Measurements from ENCODE around the gene L3MBTL1.
A peak's percentile ranks its signal among the peaks of the same experiment; 100 is the strongest.
"Not testable (repeated sequence)": the region's sequence is repeated elsewhere in the genome, so short reads cannot be mapped to it uniquely, and the experiment has no call there.

Gene L3MBTL1

GRCh38 chr20:43588526-43588925 is 81.0 kb downstream of the L3MBTL1 start:
- H3K79me1 ChIP-seq (ENCODE audit: low read depth, low read length), result not testable (repeated sequence)
- no CpG with 5 or more reads among the region's 10 CpGs for WGBS, 2 donors (ENCODE audit: extremely low coverage in 2 of 2, insufficient read length in 2 of 2, insufficient replicate concordance in 1 of 2)

GRCh38 chr20:43590036-43590391 is 82.5 kb downstream of the L3MBTL1 start:
- Histone ChIP-seq H3K4ac (ENCODE audit: low read length) (no peak overlapping the region), H3K14ac (ENCODE audit: low read length) (no peak overlapping the region), H3K36me3 (replicated peaks in 1 of 2; ENCODE audit: control insufficient read depth in 2 of 2, insufficient read depth in 2 of 2, low read length in 2 of 2) (peaks cover 2 to 9% of the 10 kb centered on the region in 2 donors), H4K91ac (ENCODE audit: low read depth, low read length, poor library complexity) (no peak overlapping the region), H2BK120ac (ENCODE audit: low read depth, low read length) (no peak overlapping the region), H3K18ac (ENCODE audit: low read length) (peak overlapping the region; percentile 84), H3K9ac (ENCODE audit: low read depth, low read length, poor library complexity) (no peak overlapping the region), H3K27ac (replicated peaks; ENCODE audit: low read length) (peak overlapping the region; percentile 40), H2BK15ac (ENCODE audit: low read length) (no peak overlapping the region), H3K4me2 (ENCODE audit: insufficient read depth, low read length, poor library complexity, severe bottlenecking) (peak overlapping the region; percentile 64), H2AFZ (ENCODE audit: low read length) (peak overlapping the region; percentile 95), H3K9me3 (replicated peaks in 1 of 2; ENCODE audit: control insufficient read depth in 2 of 2, insufficient read depth in 1 of 2, low read depth in 1 of 2, low read length in 2 of 2) (no peaks in the 10 kb centered on the region), H4K8ac (ENCODE audit: low read depth, low read length) (no peak overlapping the region), H3K27me3 (ENCODE audit: control insufficient read depth in 3 of 3, insufficient read depth in 3 of 3, low read depth in 1 of 3, low read length in 3 of 3) (peaks cover 0 to 4% (median 0%) of the 10 kb centered on the region in 3 experiments), H3K79me1 (ENCODE audit: low read depth, low read length) (no peaks in the 10 kb centered on the region), H2AK5ac (ENCODE audit: low read depth, low read length) (no peak overlapping the region), H3K4me3 (ENCODE audit: low read length in 2 of 2) (peak overlapping the region; percentile 74 to 83), H3K23ac (ENCODE audit: low read depth, low read length, poor library complexity) (no peak overlapping the region), H2BK12ac (ENCODE audit: low read length) (no peak overlapping the region), H3K4me1 (ENCODE audit: control insufficient read depth in 2 of 2, insufficient read depth in 1 of 2, low read depth in 1 of 2, low read length in 2 of 2) (peaks cover 3 to 4% of the 10 kb centered on the region in 2 donors), H2BK5ac (ENCODE audit: low read length) (no peak overlapping the region)
- DNase-seq (ENCODE audit: low spot score), result no peak
- WGBS, 2 donors (ENCODE audit: extremely low coverage in 2 of 2, insufficient read length in 2 of 2, insufficient replicate concordance in 1 of 2), result no CpG with 5 or more reads among the region's 9 CpGs

More at GRCh38 chr20:43588526-43588925, 81.0 kb downstream of the L3MBTL1 start:
- not testable (repeated sequence) for H3K9ac ChIP-seq (ENCODE audit: low read depth, low read length, poor library complexity); H4K8ac ChIP-seq (ENCODE audit: low read depth, low read length); H3K18ac ChIP-seq (ENCODE audit: low read length); H2AK5ac ChIP-seq (ENCODE audit: low read depth, low read length); H2BK120ac ChIP-seq (ENCODE audit: low read depth, low read length); H3K14ac ChIP-seq (ENCODE audit: low read length); H2AFZ ChIP-seq (ENCODE audit: low read length); H3K36me3 ChIP-seq (replicated peaks in 1 of 2; ENCODE audit: control insufficient read depth in 2 of 2, insufficient read depth in 2 of 2, low read length in 2 of 2); H3K4ac ChIP-seq (ENCODE audit: low read length); DNase-seq (ENCODE audit: low spot score); H3K4me2 ChIP-seq (ENCODE audit: insufficient read depth, low read length, poor library complexity, severe bottlenecking); H3K4me1 ChIP-seq (ENCODE audit: control insufficient read depth in 2 of 2, insufficient read depth in 1 of 2, low read depth in 1 of 2, low read length in 2 of 2); H3K23ac ChIP-seq (ENCODE audit: low read depth, low read length, poor library complexity); H2BK5ac ChIP-seq (ENCODE audit: low read length); H4K91ac ChIP-seq (ENCODE audit: low read depth, low read length, poor library complexity); H3K9me3 ChIP-seq (replicated peaks in 1 of 2; ENCODE audit: control insufficient read depth in 2 of 2, insufficient read depth in 1 of 2, low read depth in 1 of 2, low read length in 2 of 2); H3K27ac ChIP-seq (replicated peaks; ENCODE audit: low read length); H2BK12ac ChIP-seq (ENCODE audit: low read length); H3K4me3 ChIP-seq (ENCODE audit: low read length in 2 of 2); H2BK15ac ChIP-seq (ENCODE audit: low read length); H3K27me3 ChIP-seq (ENCODE audit: control insufficient read depth in 3 of 3, insufficient read depth in 3 of 3, low read depth in 1 of 3, low read length in 3 of 3)

DNA sequence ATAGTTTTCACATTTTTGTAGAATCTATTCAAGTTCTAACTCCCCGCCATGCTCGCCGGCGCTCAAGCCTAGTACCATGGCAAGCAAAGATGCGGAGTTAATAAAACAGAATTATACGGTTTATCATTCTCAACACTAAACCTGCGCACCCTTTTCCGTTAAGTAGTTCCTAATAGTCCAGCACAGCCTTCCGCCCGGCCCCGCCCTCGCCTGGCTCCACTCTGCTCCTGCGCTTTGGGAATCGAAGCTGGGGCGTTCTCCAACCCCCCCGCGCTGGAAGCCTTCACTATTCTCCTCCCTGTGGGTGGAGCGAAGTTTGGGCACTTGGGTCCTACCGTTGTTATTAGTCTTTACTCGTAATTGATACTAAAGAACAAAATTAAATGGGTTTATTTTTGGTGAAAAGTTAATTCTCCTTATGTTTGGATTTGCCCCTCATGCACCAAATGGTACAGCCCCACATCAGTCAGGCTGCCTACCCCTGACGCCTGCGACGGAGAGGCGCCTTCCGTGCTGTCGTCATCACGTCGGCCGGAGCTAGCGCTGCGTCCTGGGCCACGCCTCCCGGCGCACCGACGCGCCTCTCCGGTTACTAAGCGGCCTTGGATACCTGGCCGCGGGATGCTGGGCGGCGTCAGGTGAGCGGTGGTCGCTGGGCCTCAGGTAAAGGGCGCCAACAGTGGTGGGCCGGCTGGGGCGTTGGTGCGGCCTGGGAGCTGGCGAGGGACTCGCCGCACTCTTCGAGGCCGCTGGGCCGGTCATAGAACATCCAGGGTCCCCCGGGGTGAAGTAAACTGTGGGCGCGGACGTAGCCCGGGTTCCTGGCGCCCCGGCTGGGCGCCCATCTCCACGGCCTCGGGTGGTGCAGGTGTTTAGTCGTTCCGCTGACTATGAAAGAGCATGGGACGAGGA is 83.2 kb downstream of the L3MBTL1 start, which contains the start of gene IFT52:
TSS of gene IFT52 (plus strand) at position 546 of the 912 bp plus-strand sequence. CDS start 3,762 bp downstream, outside the sequence.
- H2BK5ac ChIP-seq (ENCODE audit: low read length), result peak within 1 kb of the TSS; percentile 39
- H2AK5ac ChIP-seq (ENCODE audit: low read depth, low read length), result no peak within 1 kb of the TSS
- peak within 1 kb of the TSS; percentile 75 for H3K14ac ChIP-seq (ENCODE audit: low read length)
- H3K36me3 ChIP-seq (replicated peaks in 1 of 2; ENCODE audit: control insufficient read depth in 2 of 2, insufficient read depth in 2 of 2, low read length in 2 of 2), result peaks cover 2 to 16% of the 10 kb centered on the region in 2 donors
- H3K9ac ChIP-seq (ENCODE audit: low read depth, low read length, poor library complexity), result peak within 1 kb of the TSS; percentile 63
- peak within 1 kb of the TSS; percentile 92 for H3K18ac ChIP-seq (ENCODE audit: low read length)
- WGBS, 2 donors (ENCODE audit: extremely low coverage in 2 of 2, insufficient read length in 2 of 2, insufficient replicate concordance in 1 of 2), result no CpG with 5 or more reads among the region's 68 CpGs
- peaks cover 0 to under 1% (median 0%) of the 10 kb centered on the region in 3 experiments for H3K27me3 ChIP-seq (ENCODE audit: control insufficient read depth in 3 of 3, insufficient read depth in 3 of 3, low read depth in 1 of 3, low read length in 3 of 3)
- DNase-seq (ENCODE audit: low spot score), result peak; percentile 83
- H3K79me1 ChIP-seq (ENCODE audit: low read depth, low read length), result no peaks in the 10 kb centered on the region
- no peak within 1 kb of the TSS for H4K91ac ChIP-seq (ENCODE audit: low read depth, low read length, poor library complexity)
- no peak within 1 kb of the TSS for H3K4ac ChIP-seq (ENCODE audit: low read length)
- H3K4me1 ChIP-seq (ENCODE audit: control insufficient read depth in 2 of 2, insufficient read depth in 1 of 2, low read depth in 1 of 2, low read length in 2 of 2), result peaks cover 3 to 4% of the 10 kb centered on the region in 2 donors
- peak within 1 kb of the TSS; percentile 72 for H4K8ac ChIP-seq (ENCODE audit: low read depth, low read length)
- peak within 1 kb of the TSS; percentile 95 for H2AFZ ChIP-seq (ENCODE audit: low read length)
- H3K9me3 ChIP-seq (replicated peaks in 1 of 2; ENCODE audit: control insufficient read depth in 2 of 2, insufficient read depth in 1 of 2, low read depth in 1 of 2, low read length in 2 of 2), result no peaks in the 10 kb centered on the region
- no peak within 1 kb of the TSS for H2BK12ac ChIP-seq (ENCODE audit: low read length)
- H2BK15ac ChIP-seq (ENCODE audit: low read length), result no peak within 1 kb of the TSS
- no peak within 1 kb of the TSS for H2BK120ac ChIP-seq (ENCODE audit: low read depth, low read length)
- H3K23ac ChIP-seq (ENCODE audit: low read depth, low read length, poor library complexity), result peak within 1 kb of the TSS; percentile 99
- peak within 1 kb of the TSS; percentile 83 to 99 for H3K4me3 ChIP-seq (ENCODE audit: low read length in 2 of 2)
- peak within 1 kb of the TSS; percentile 40 for H3K27ac ChIP-seq (replicated peaks; ENCODE audit: low read length)
- peak within 1 kb of the TSS; percentile 64 for H3K4me2 ChIP-seq (ENCODE audit: insufficient read depth, low read length, poor library complexity, severe bottlenecking)

Measured in neuronal stem cell (in vitro differentiated cells).